Fibroblast of lung (primary cell): Measurements from ENCODE around the gene TGFBR3.

Source experiments
- EZH2 ChIP-seq: IDR thresholded peaks from 2 replicates; pipeline ENCODE4 v1.5.1; 2012; ENCODE audit warnings: low read length, control low read depth, mild to moderate bottlenecking; ENCODE audit errors: missing control alignments
- TF ChIP-seq, protein P1 (sequence below), 2 donors: IDR thresholded peaks in 1 of 2; conservative IDR thresholded peaks in 1 of 2; 1 replicate in 1 of 2; 2 replicates in 1 of 2; pipeline ENCODE4 v1.5.1; 2011 to 2012; ENCODE audit warnings: low read length in 2 of 2, control low read depth in 1 of 2, inconsistent platforms in 1 of 2, low read depth in 1 of 2, mild to moderate bottlenecking in 1 of 2

DNA sequence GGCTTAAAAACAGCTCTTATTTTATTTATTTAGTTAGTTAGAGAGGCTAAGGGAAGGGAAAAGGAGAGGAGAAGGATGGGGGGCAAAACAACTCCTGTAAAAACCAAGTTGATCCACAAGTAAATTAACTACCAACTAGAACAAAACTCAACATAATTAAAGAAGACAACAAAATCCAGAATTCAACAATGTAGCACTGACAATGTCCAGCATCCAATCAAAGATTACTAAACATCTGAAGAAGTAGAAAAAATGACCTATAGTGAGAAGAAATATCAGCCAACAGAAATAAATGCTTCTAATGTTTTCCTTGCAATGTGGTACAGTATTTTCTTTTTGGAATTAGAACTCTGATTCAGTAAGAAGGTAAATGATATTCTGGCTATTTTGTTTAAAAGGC lies 225.2 kb downstream of the TGFBR3 start:
- TF ChIP-seq EZH2, result no peak
- TF ChIP-seq, protein P1, sequence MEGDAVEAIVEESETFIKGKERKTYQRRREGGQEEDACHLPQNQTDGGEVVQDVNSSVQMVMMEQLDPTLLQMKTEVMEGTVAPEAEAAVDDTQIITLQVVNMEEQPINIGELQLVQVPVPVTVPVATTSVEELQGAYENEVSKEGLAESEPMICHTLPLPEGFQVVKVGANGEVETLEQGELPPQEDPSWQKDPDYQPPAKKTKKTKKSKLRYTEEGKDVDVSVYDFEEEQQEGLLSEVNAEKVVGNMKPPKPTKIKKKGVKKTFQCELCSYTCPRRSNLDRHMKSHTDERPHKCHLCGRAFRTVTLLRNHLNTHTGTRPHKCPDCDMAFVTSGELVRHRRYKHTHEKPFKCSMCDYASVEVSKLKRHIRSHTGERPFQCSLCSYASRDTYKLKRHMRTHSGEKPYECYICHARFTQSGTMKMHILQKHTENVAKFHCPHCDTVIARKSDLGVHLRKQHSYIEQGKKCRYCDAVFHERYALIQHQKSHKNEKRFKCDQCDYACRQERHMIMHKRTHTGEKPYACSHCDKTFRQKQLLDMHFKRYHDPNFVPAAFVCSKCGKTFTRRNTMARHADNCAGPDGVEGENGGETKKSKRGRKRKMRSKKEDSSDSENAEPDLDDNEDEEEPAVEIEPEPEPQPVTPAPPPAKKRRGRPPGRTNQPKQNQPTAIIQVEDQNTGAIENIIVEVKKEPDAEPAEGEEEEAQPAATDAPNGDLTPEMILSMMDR (conservative IDR thresholded peaks at IDR 0.05 in 1 of 2, IDR thresholded peaks at IDR 0.05 in 1 of 2; ENCODE audit: low read depth in 1 of 2, low read length in 2 of 2), result no peak
